ENCODE data around the gene FYN.
"Not testable (repeated sequence)": the region's sequence is repeated elsewhere in the genome, so short reads cannot be mapped to it uniquely, and the experiment has no call there.

FYN gene

GRCh38 chr6:111646942-111647341, 226.3 kb downstream of the FYN start:
- in situ Hi-C loops (cut with MboI; ENCODE audit: low sequenced_read_pairs): no loop called here

- in situ Hi-C loops (cut with MboI; ENCODE audit: low sequenced_read_pairs): no loop called here
These were observed 227.2 kb downstream of the FYN start for GRCh38 chr6:111646034-111646433.

GRCh38 chr6:111644893-111645430, 228.3 kb downstream of the FYN start:
- in situ Hi-C loops (cut with MboI; ENCODE audit: low sequenced_read_pairs): no loop called here

GRCh38 chr6:111642463-111643158, 230.6 kb downstream of the FYN start:
- in situ Hi-C loops (cut with MboI; ENCODE audit: low sequenced_read_pairs): no loop called here

- in situ Hi-C loops (cut with MboI; ENCODE audit: low sequenced_read_pairs): no loop called here
These were observed 234.0 kb downstream of the FYN start for GRCh38 chr6:111639266-111639665.

- in situ Hi-C loops (cut with MboI; ENCODE audit: low sequenced_read_pairs): not testable (repeated sequence)
These were observed 238.3 kb downstream of the FYN start for GRCh38 chr6:111634981-111635380.

GRCh38 chr6:111633822-111634221, 239.4 kb downstream of the FYN start:
- in situ Hi-C loops (cut with MboI; ENCODE audit: low sequenced_read_pairs): no loop called here

GRCh38 chr6:111632468-111633247, 240.6 kb downstream of the FYN start:
- in situ Hi-C loops (cut with MboI; ENCODE audit: low sequenced_read_pairs): no loop called here

- in situ Hi-C loops (cut with MboI; ENCODE audit: low sequenced_read_pairs): no loop called here
These were observed 241.3 kb downstream of the FYN start for GRCh38 chr6:111631903-111632460.

GRCh38 chr6:111631018-111631417, 242.2 kb downstream of the FYN start:
- in situ Hi-C loops (cut with MboI; ENCODE audit: low sequenced_read_pairs): no loop called here

- in situ Hi-C loops (cut with MboI; ENCODE audit: low sequenced_read_pairs): no loop called here
These were observed 245.0 kb downstream of the FYN start for GRCh38 chr6:111628142-111628850.

GRCh38 chr6:111626441-111626840, 246.8 kb downstream of the FYN start:
- in situ Hi-C loops (cut with MboI; ENCODE audit: low sequenced_read_pairs): no loop called here

GRCh38 chr6:111625461-111626391, 247.5 kb downstream of the FYN start:
- in situ Hi-C loops (cut with MboI; ENCODE audit: low sequenced_read_pairs): no loop called here

- in situ Hi-C loops (cut with MboI; ENCODE audit: low sequenced_read_pairs): no loop called here
These were observed 248.2 kb downstream of the FYN start for GRCh38 chr6:111625099-111625416.

GRCh38 chr6:111624401-111625098, 248.7 kb downstream of the FYN start:
- in situ Hi-C loops (cut with MboI; ENCODE audit: low sequenced_read_pairs): no loop called here

- in situ Hi-C loops (cut with MboI; ENCODE audit: low sequenced_read_pairs): no loop called here
These were observed 250.1 kb downstream of the FYN start for GRCh38 chr6:111623046-111623718.

GRCh38 chr6:111620169-111620568, 253.1 kb downstream of the FYN start:
- in situ Hi-C loops (cut with MboI; ENCODE audit: low sequenced_read_pairs): no loop called here

GRCh38 chr6:111618407-111618806, 254.8 kb downstream of the FYN start:
- in situ Hi-C loops (cut with MboI; ENCODE audit: low sequenced_read_pairs): no loop called here

GRCh38 chr6:111617149-111617548, 256.1 kb downstream of the FYN start:
- in situ Hi-C loops (cut with MboI; ENCODE audit: low sequenced_read_pairs): no loop called here

Data from HL-60/S4 treated with phorbol 12-myristate 13-acetate at 8.2 ng/mL for 4 days and 3 days (cell line).